A549 treated with Hydrocortisone at 1 μM for 4 hours (cell line): Measurements from ENCODE around the gene HGD. TPM values are rescaled to one million over a fixed set of nuclear protein-coding genes. Genes with fewer than 3 reads are reported as not detected.

Experiments
- total RNA-seq: library from RNA; stranded (reverse); fragments of 200-300 nt; extraction: Qiagen RNA extraction; gene quantifications from 5 replicates; pipeline ENCODE4 v1.2.3, GENCODE V29; 2022

The HGD gene, protein sequence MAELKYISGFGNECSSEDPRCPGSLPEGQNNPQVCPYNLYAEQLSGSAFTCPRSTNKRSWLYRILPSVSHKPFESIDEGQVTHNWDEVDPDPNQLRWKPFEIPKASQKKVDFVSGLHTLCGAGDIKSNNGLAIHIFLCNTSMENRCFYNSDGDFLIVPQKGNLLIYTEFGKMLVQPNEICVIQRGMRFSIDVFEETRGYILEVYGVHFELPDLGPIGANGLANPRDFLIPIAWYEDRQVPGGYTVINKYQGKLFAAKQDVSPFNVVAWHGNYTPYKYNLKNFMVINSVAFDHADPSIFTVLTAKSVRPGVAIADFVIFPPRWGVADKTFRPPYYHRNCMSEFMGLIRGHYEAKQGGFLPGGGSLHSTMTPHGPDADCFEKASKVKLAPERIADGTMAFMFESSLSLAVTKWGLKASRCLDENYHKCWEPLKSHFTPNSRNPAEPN
- total RNA-seq, result 16.4 to 23.7 TPM (median 21.8 TPM) in 5 replicates

DNA sequence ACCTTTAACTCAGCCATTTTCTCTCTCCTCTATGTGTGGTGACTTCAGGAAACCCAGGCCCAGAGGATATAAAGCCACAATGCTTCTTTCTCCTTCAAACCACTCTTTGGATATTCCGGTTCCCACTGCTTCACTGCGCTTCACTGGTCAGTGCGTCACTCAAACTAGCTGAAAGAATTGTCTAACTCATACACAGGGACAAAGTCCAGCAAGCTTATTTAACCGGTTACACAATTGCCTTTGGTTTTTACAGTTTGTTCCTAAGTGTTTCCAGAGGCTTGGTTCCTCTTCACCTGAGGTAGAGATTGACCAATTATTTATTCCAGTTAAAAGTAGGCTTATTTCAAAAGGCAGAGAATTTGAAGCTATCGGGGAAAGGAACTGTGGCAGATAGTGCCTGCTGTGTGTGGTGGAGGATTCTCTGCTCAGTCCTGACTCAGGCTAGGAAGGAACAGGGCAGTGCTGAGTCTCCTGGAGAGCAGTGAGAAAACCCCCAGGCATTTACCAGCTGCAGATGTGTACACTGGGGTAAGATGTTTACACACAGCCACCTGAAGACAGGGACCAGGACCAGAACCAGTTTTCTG, at the start of gene HGD:
TSS of gene HGD (minus strand) at position 145 of the 587 bp plus-strand sequence. CDS start at position 17, 128 bp downstream.

GRCh38 chr3:120596116-120596852, 85.8 kb downstream of the HGD start, which contains the start of gene NDUFB4:
Gene NDUFB4 (plus strand): TSS chr3:120596336. CDS start chr3:120596360, 24 bp downstream.

Other genes starting within 250 kb of the HGD start
- 42.8 to 79.0 TPM (median 67.5 TPM) in 5 replicates for gene FSTL1, start 231.2 kb downstream of the HGD start, total RNA-seq
- 204 to 235 TPM (median 215 TPM) in 5 replicates for gene NDUFB4, start 85.9 kb downstream of the HGD start, total RNA-seq
- 12.6 to 25.0 TPM (median 16.0 TPM) in 5 replicates for gene RABL3, start 60.3 kb upstream of the HGD start, total RNA-seq
- gene GTF2E1, start 60.5 kb upstream of the HGD start, total RNA-seq, result 12.0 to 17.5 TPM (median 13.0 TPM) in 5 replicates
- not detected in 5 replicates for gene STXBP5L, start 226.0 kb upstream of the HGD start, total RNA-seq